Prostate gland (tissue), 2 donors: Measurements from ENCODE around the gene ESPN. TPM values are rescaled to one million over a fixed set of nuclear protein-coding genes. Genes with fewer than 3 reads are reported as not detected.

ENCODE experiments used
- DNase-seq: peaks from one replicate; pipeline ENCODE4 v3.0.0-alpha.2; 2019; ENCODE audit warnings: low spot score
- H3K27ac ChIP-seq, 2 donors: fragments of 200-600 bp; sonication (generic); 2 replicates each; pipeline ENCODE4 v1.5.1; 2017 to 2019
- H3K27me3 ChIP-seq: fragments of 200-600 bp; sonication (generic); replicated peaks from 2 replicates; pipeline ENCODE4 v1.5.1; 2019; ENCODE audit not compliant: insufficient read depth
- H3K36me3 ChIP-seq, 2 donors: fragments of 200-600 bp; sonication (generic); 1 replicate in 1 of 2; 2 replicates in 1 of 2; pipeline versions ENCODE4 v1.5.1 to v1.8.1; 2017 to 2019
- H3K4me1 ChIP-seq: fragments of 200-600 bp; sonication (generic); replicated peaks from 2 replicates; pipeline ENCODE4 v1.5.1; 2019
- H3K4me3 ChIP-seq, 2 donors: fragments of 200-600 bp; sonication (generic); 2 replicates each; pipeline ENCODE4 v1.5.1; 2017 to 2019
- H3K9me3 ChIP-seq: fragments of 200-600 bp; sonication (generic); 2 replicates; pipeline ENCODE4 v1.5.1; 2017
- CTCF ChIP-seq, 4 experiments: fragments of 200-600 bp in 2 of 4; fragments of 450-650 bp in 2 of 4; sonication (generic) in 2 of 4; IDR thresholded peaks; 1 replicate in 3 of 4; 2 replicates in 1 of 4; pipeline ENCODE4 v1.5.1; 2016 to 2019; ENCODE audit warnings: antibody characterized with exemption in 4 of 4, mild to moderate bottlenecking in 2 of 4, moderate library complexity in 2 of 4
- POLR2A ChIP-seq: fragments of 450-650 bp; IDR thresholded peaks from one replicate; pipeline ENCODE4 v1.6.1; 2016; ENCODE audit warnings: antibody characterized with exemption, mild to moderate bottlenecking
- POLR2AphosphoS5 ChIP-seq: sonication (generic); formaldehyde crosslinking; IDR thresholded peaks from one replicate; pipeline ENCODE4 v1.6.1; 2017; ENCODE audit warnings: antibody characterized with exemption
- WGBS: methylation state at CpG from one replicate; pipeline ENCODE4 v1.1.5; 2018; 5-methylcytosine and 5-hydroxymethylcytosine counted together
- intact Hi-C: fragments of 100-400 bp; cut with DNase I; formaldehyde crosslinking; loops from one replicate; pipeline ENCODE4 v1.14.2; 2022
- total RNA-seq, 2 donors: library from RNA; depleted of rRNA; stranded (reverse); fragments of >200 nt; gene quantifications; one replicate each; pipeline ENCODE4 v1.1.0, GENCODE V29; 2016

Gene ESPN
- total RNA-seq, 2 donors from 2014 or later, result 19.7 to 257 TPM

- TF ChIP-seq POLR2AphosphoS5 (no peak), POLR2A (no peak)
- no peak overlapping the region for H3K27ac ChIP-seq
- DNase-seq, result no peak
- H3K9me3 ChIP-seq, result no peaks in the 10 kb centered on the region
- H3K36me3 ChIP-seq, result no peaks in the 10 kb centered on the region
- intact Hi-C loops, result no loop called here
- 89% methylated on average over 25 of the region's 30 CpGs for WGBS
- no peaks in the 10 kb centered on the region for H3K4me1 ChIP-seq
- no peak overlapping the region for H3K4me3 ChIP-seq
- no peaks in the 10 kb centered on the region for H3K27me3 ChIP-seq
Observed at GRCh38 chr1:6467744-6468688, 43.4 kb downstream of the ESPN start.

- Histone ChIP-seq H3K4me1 (no peaks in the 10 kb centered on the region), H3K27ac (no peak overlapping the region), H3K27me3 (no peaks in the 10 kb centered on the region), H3K9me3 (no peaks in the 10 kb centered on the region), H3K36me3 (no peaks in the 10 kb centered on the region), H3K4me3 (no peak overlapping the region)
- 94% methylated on average over 13 of the region's 13 CpGs for WGBS
- TF ChIP-seq POLR2AphosphoS5 (no peak), POLR2A (no peak), CTCF (IDR thresholded peaks at IDR 0.05) (no peak)
- no peak for DNase-seq
- intact Hi-C loops, result no loop called here
Observed at GRCh38 chr1:6468729-6469461, 44.3 kb downstream of the ESPN start.

GRCh38 chr1:6470132-6471085 lies 45.8 kb downstream of the ESPN start:
- Histone ChIP-seq H3K36me3 (no peaks in the 10 kb centered on the region), H3K4me3 (no peak overlapping the region), H3K27me3 (no peaks in the 10 kb centered on the region), H3K4me1 (no peaks in the 10 kb centered on the region), H3K27ac (no peak overlapping the region), H3K9me3 (no peaks in the 10 kb centered on the region)
- TF ChIP-seq POLR2A, result no peak
- no peak for TF ChIP-seq CTCF (IDR thresholded peaks at IDR 0.05)
- no peak for TF ChIP-seq POLR2AphosphoS5
- 86% methylated on average over 67 of the region's 67 CpGs for WGBS
- no peak for DNase-seq
- intact Hi-C loops, result no loop called here

- no peak for DNase-seq
- no peaks in the 10 kb centered on the region for H3K36me3 ChIP-seq
- WGBS, result 84% methylated on average over 67 of the region's 67 CpGs
- H3K27ac ChIP-seq, result no peak overlapping the region
- no peaks in the 10 kb centered on the region for H3K27me3 ChIP-seq
- TF ChIP-seq CTCF (IDR thresholded peaks at IDR 0.05) (no peak), POLR2A (no peak)
- H3K9me3 ChIP-seq, result no peaks in the 10 kb centered on the region
- intact Hi-C loops, result no loop called here
- H3K4me1 ChIP-seq, result no peaks in the 10 kb centered on the region
- H3K4me3 ChIP-seq, result no peak overlapping the region
Observed at GRCh38 chr1:6471086-6471969, 46.8 kb downstream of the ESPN start.
